ENCODE results near the gene JADE3. TPM values are rescaled to one million over a fixed set of nuclear protein-coding genes. Genes with fewer than 3 reads are reported as not detected.

The JADE3 gene
- total RNA-seq, 1 experiment from 2014 or later, result 14.3 TPM

GRCh38 chrX:47030339-47030738 lies 118.1 kb downstream of the JADE3 start (continued):
- TF ChIP-seq CBX3 (IDR thresholded peaks at IDR 0.05; ENCODE audit: low read depth) (no peak), MAX (IDR thresholded peaks at IDR 0.05) (no peak), POLR2A (IDR thresholded peaks at IDR 0.05; ENCODE audit: borderline replicate concordance, extremely low read depth, insufficient read depth, insufficient read length) (no peak), SRF (IDR thresholded peaks at IDR 0.05; ENCODE audit: low read depth) (no peak), RAD21 (IDR thresholded peaks at IDR 0.05; ENCODE audit: low read depth) (peak; percentile 68)

GRCh38 chrX:47047989-47048388 lies 135.8 kb downstream of the JADE3 start:
- H3K9me3 ChIP-seq (ENCODE audit: control insufficient read depth in 1 of 2, insufficient read depth in 1 of 2, low read depth in 1 of 2, low read length in 2 of 2), result no peaks in the 10 kb centered on the region
- H3K27me3 ChIP-seq (ENCODE audit: insufficient read depth, low read length), result no peaks in the 10 kb centered on the region
- ChIA-PET CTCF (no interaction called here), RAD21 (ENCODE audit: low non-redundant PET in 1 of 2, low total read pairs in 2 of 2, uncharacterized antibody in 2 of 2, unreplicated experiment in 2 of 2) (no interaction called here), POLR2A (no interaction called here)
- H3K9ac ChIP-seq (ENCODE audit: low read length), result no peak overlapping the region
- no TSS peak for BruUV-seq (replicated peaks)
- H3K27ac ChIP-seq (ENCODE audit: low read depth, low read length), result no peak overlapping the region
- H4K20me1 ChIP-seq (ENCODE audit: insufficient read depth), result no peaks in the 10 kb centered on the region
- no peaks in the 10 kb centered on the region for H3K79me2 ChIP-seq (ENCODE audit: insufficient read depth, low read length)
- no peak for TF ChIP-seq ZFX (IDR thresholded peaks at IDR 0.05)
- no peak for TF ChIP-seq SRF (IDR thresholded peaks at IDR 0.05; ENCODE audit: low read depth)
- TF ChIP-seq REST (IDR thresholded peaks at IDR 0.05; ENCODE audit: low read depth), result no peak
- no peak for TF ChIP-seq CTCF (IDR thresholded peaks at IDR 0.05 in 2 of 3, conservative IDR thresholded peaks at IDR 0.05 in 1 of 3; ENCODE audit: borderline replicate concordance in 1 of 3, insufficient read depth in 1 of 3, low read depth in 2 of 3, low read length in 2 of 3)
- no peak for TF ChIP-seq POLR2A (IDR thresholded peaks at IDR 0.05; ENCODE audit: borderline replicate concordance, extremely low read depth, insufficient read depth, insufficient read length)
- no peak for TF ChIP-seq YY1 (IDR thresholded peaks at IDR 0.05; ENCODE audit: extremely low read depth, insufficient replicate concordance, low read depth, low read length)
- no peak for TF ChIP-seq FOSL1 (IDR thresholded peaks at IDR 0.05; ENCODE audit: low read depth)
- no peak for TF ChIP-seq ELF1 (IDR thresholded peaks at IDR 0.05; ENCODE audit: borderline replicate concordance, low read depth)
- no peak for TF ChIP-seq TCF7L2 (IDR thresholded peaks at IDR 0.05; ENCODE audit: borderline replicate concordance, extremely low read depth, insufficient read depth, insufficient read length)
- TF ChIP-seq SP1 (IDR thresholded peaks at IDR 0.05; ENCODE audit: low read depth), result no peak
- no peak for TF ChIP-seq SIN3A (IDR thresholded peaks at IDR 0.05; ENCODE audit: low read depth)
- no peak for TF ChIP-seq ATF3 (IDR thresholded peaks at IDR 0.05)
- H3K9me2 ChIP-seq (ENCODE audit: insufficient read depth), result no peaks in the 10 kb centered on the region
- DNase-seq (ENCODE audit: low read depth, low spot score) (no peak), ATAC-seq (no peak)
- no peaks in the 10 kb centered on the region for H3K36me3 ChIP-seq (ENCODE audit: control insufficient read depth in 1 of 2, insufficient read depth in 2 of 2, low read length in 2 of 2)
- H2AFZ ChIP-seq (ENCODE audit: low read depth, low read length, poor library complexity, severe bottlenecking), result no peak overlapping the region
- intact Hi-C loops (cut with micrococcal nuclease), result no loop called here
- no peaks in the 10 kb centered on the region for H3K4me1 ChIP-seq (ENCODE audit: control insufficient read depth in 1 of 2, insufficient read depth in 2 of 2, low read length in 2 of 2)
- no peak overlapping the region for H3K4me2 ChIP-seq (ENCODE audit: low read length)
- no peak overlapping the region for H3K4me3 ChIP-seq (replicated peaks in 1 of 2; ENCODE audit: low read depth in 1 of 2, low read length in 2 of 2)

Measured in HCT116 (cell line).